AG04449 (cell line): ENCODE measurements around the gene ISM1.

Experiments
- CTCF ChIA-PET: fragments of 350-600 bp; formaldehyde crosslinking; extraction: SDS; loops from one replicate; lab custom pipeline; 2021; ENCODE audit warnings: antibody characterized with exemption; lab: Yijun Ruan, JAX
- POLR2A ChIA-PET: fragments of 400-600, 350-600 bp; formaldehyde crosslinking; extraction: SDS; loops from one replicate; lab custom pipeline; 2020; ENCODE audit warnings: antibody characterized with exemption, inconsistent platforms; lab: Yijun Ruan, JAX
- DNase-seq: peaks from one replicate; pipeline ENCODE4 v3.0.0-alpha.2; 2010; ENCODE audit warnings: low read depth, low spot score
- H3K4me3 ChIP-seq: 2 replicates; pipeline ENCODE4 v1.5.1; 2011; ENCODE audit warnings: low read depth, mild to moderate bottlenecking, control low read depth, low read length
- TF ChIP-seq, protein P1 (sequence below): IDR thresholded peaks from one replicate; pipeline ENCODE4 v1.5.1; 2011; ENCODE audit warnings: mild to moderate bottlenecking, moderate library complexity, low read length, control low read depth, inconsistent platforms; ENCODE audit not compliant: insufficient read depth; ENCODE audit errors: missing control alignments

The ISM1 gene

DNA sequence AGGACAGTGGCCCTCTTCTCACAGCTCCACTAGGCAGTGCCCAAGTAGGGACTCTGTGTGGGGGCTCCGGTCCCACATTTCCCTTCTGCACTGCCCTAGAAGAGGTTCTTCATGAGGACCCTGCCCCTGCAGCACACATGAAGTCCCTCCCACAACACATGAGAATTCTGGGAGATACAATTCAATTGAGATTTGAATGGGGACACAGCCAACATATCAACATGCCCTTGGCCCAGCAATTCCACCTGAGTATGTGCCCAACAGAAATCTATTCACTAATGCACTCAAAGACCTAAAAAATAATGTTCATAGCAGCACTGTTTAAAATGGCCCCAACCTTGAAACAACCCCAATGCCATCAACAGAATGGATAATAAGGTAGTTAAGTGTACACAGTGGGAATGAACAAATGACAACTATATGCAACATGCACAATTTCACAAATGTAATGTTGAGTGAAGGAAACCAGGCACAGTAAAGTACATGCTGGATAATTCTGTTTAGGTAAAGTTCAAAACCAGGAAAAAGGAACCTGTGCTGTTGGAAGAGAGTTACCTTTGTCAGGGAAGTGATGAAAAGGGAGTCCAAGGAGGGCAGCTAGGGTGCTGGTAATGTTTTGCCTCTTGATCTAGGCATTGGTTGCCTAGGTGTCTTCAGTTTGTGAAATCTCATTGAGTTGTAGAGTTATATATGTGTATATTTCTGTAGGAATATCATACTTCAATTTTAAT is 16.1 kb downstream of the ISM1 start:
- ChIA-PET POLR2A (no interaction called here), CTCF (no interaction called here)
- TF ChIP-seq, protein P1, sequence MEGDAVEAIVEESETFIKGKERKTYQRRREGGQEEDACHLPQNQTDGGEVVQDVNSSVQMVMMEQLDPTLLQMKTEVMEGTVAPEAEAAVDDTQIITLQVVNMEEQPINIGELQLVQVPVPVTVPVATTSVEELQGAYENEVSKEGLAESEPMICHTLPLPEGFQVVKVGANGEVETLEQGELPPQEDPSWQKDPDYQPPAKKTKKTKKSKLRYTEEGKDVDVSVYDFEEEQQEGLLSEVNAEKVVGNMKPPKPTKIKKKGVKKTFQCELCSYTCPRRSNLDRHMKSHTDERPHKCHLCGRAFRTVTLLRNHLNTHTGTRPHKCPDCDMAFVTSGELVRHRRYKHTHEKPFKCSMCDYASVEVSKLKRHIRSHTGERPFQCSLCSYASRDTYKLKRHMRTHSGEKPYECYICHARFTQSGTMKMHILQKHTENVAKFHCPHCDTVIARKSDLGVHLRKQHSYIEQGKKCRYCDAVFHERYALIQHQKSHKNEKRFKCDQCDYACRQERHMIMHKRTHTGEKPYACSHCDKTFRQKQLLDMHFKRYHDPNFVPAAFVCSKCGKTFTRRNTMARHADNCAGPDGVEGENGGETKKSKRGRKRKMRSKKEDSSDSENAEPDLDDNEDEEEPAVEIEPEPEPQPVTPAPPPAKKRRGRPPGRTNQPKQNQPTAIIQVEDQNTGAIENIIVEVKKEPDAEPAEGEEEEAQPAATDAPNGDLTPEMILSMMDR: no peak
- H3K4me3 ChIP-seq: no peak overlapping the region
- no peak for DNase-seq

- POLR2A ChIA-PET: no interaction called here
- TF ChIP-seq, protein P1: no peak
- CTCF ChIA-PET: no interaction called here
- DNase-seq: no peak
- no peak overlapping the region for H3K4me3 ChIP-seq
Observed at GRCh38 chr20:13238001-13238653, 17.1 kb downstream of the ISM1 start.

DNA sequence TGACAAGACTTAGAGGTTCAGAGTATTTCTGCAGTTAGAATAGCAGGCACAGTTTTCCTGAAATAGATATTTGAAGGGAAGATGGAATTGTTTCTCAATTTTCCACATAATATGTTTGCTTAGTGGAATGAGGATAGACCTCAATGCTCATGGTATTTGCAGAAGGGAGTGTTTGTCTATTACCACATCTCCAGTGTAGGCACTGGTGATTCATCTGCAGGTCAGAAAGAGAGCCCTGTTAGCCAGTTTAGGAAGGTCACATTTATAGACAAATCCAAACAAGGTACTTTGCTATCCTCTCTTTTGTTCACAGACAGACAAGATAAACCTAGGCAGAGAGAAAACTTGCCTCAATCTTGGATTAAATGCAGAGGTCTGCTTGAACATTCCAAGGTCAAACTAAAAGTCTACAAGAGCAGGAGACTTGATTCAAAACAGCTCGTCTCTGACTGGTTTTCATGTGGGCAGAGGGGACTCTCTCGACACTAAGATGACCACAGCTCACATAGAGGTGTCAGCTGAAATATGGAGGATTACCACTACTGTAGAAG is 22.8 kb downstream of the ISM1 start:
- CTCF ChIA-PET: interaction anchor here (1.4 kb wide), 1 partner anchor 18 kb away, joined by 4 read pairs; no protein-coding TSS in a partner anchor

GRCh38 chr20:13245250-13245723 is 24.2 kb downstream of the ISM1 start:
- no peak for DNase-seq
- TF ChIP-seq, protein P1: no peak
- no peak overlapping the region for H3K4me3 ChIP-seq
- ChIA-PET POLR2A (no interaction called here), CTCF (interaction anchor here (1.4 kb wide), 1 partner anchor 12 kb away, joined by 4 read pairs; no protein-coding TSS in a partner anchor)

More for the DNA sequence above, 22.8 kb downstream of the ISM1 start:
- POLR2A ChIA-PET: no interaction called here
- TF ChIP-seq, protein P1: no peak
- peak; percentile 28 for DNase-seq
- H3K4me3 ChIP-seq: no peak overlapping the region

- no peak for DNase-seq
- TF ChIP-seq, protein P1: no peak
- POLR2A ChIA-PET: no interaction called here
- CTCF ChIA-PET: interaction anchor here (1.5 kb wide), 1 partner anchor 13 kb away, joined by 4 read pairs; no protein-coding TSS in a partner anchor
- no peak overlapping the region for H3K4me3 ChIP-seq
Observed at GRCh38 chr20:13249118-13249797, 28.2 kb downstream of the ISM1 start.
